ENCODE results near the gene RABIF.
"Not testable (repeated sequence)": the region's sequence is repeated elsewhere in the genome, so short reads cannot be mapped to it uniquely, and the experiment has no call there.

DNA sequence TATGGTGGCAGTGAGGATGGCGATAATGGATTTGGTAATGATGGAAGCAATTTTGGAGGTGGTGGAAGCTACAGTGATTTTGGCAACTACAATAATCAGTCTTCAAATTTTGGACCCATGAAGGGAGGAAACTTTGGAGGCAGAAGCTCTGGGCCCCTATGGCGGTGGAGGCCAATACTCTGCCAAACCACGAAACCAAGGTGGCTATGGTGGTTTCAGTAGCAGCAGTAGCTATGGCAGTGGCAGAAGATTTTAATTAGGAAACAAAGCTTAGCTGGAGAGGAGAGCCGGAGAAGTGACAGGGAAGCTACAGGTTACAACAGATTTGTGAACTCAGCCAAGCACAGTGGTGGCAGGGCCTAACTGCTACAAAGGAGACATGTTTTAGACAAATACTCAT is 23.5 kb upstream of the RABIF start:
- TF ChIP-seq, protein P1, sequence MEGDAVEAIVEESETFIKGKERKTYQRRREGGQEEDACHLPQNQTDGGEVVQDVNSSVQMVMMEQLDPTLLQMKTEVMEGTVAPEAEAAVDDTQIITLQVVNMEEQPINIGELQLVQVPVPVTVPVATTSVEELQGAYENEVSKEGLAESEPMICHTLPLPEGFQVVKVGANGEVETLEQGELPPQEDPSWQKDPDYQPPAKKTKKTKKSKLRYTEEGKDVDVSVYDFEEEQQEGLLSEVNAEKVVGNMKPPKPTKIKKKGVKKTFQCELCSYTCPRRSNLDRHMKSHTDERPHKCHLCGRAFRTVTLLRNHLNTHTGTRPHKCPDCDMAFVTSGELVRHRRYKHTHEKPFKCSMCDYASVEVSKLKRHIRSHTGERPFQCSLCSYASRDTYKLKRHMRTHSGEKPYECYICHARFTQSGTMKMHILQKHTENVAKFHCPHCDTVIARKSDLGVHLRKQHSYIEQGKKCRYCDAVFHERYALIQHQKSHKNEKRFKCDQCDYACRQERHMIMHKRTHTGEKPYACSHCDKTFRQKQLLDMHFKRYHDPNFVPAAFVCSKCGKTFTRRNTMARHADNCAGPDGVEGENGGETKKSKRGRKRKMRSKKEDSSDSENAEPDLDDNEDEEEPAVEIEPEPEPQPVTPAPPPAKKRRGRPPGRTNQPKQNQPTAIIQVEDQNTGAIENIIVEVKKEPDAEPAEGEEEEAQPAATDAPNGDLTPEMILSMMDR (IDR thresholded peaks at IDR 0.05): not testable (repeated sequence)
- not testable (repeated sequence) for TF ChIP-seq POLR2A (IDR thresholded peaks at IDR 0.05)
